IPS-20b (cell line): ENCODE measurements around the gene TMEM151B.
"Not testable (repeated sequence)": the region's sequence is repeated elsewhere in the genome, so short reads cannot be mapped to it uniquely, and the experiment has no call there.

Source experiments
- H3K27ac ChIP-seq: one replicate; pipeline ENCODE4 v1.5.1; 2013; ENCODE audit warnings: low read length
- H3K27me3 ChIP-seq: 2 replicates; pipeline ENCODE4 v1.6.1; 2013; ENCODE audit warnings: mild to moderate bottlenecking, low read length, inconsistent platforms; ENCODE audit not compliant: insufficient read depth
- H3K36me3 ChIP-seq: 2 replicates; pipeline ENCODE4 v1.6.1; 2013; ENCODE audit warnings: low read depth, mild to moderate bottlenecking, inconsistent platforms, low read length, moderate library complexity; ENCODE audit not compliant: insufficient read depth
- H3K4me1 ChIP-seq: 2 replicates; pipeline ENCODE4 v1.6.1; 2013; ENCODE audit warnings: mild to moderate bottlenecking, control low read depth, inconsistent platforms, low read length, moderate library complexity; ENCODE audit not compliant: insufficient read depth
- H3K4me3 ChIP-seq: 2 replicates; pipeline ENCODE4 v1.5.1; 2013; ENCODE audit warnings: mild to moderate bottlenecking, low read length, inconsistent platforms
- H3K9ac ChIP-seq: 2 replicates; pipeline ENCODE4 v1.6.1; 2013; ENCODE audit warnings: low read depth, mild to moderate bottlenecking, inconsistent platforms, low read length, moderate library complexity
- H3K9me3 ChIP-seq: 2 replicates; pipeline ENCODE4 v1.6.1; 2013; ENCODE audit warnings: mild to moderate bottlenecking, low read depth, low read length, inconsistent platforms; ENCODE audit not compliant: insufficient read depth

TMEM151B gene

DNA sequence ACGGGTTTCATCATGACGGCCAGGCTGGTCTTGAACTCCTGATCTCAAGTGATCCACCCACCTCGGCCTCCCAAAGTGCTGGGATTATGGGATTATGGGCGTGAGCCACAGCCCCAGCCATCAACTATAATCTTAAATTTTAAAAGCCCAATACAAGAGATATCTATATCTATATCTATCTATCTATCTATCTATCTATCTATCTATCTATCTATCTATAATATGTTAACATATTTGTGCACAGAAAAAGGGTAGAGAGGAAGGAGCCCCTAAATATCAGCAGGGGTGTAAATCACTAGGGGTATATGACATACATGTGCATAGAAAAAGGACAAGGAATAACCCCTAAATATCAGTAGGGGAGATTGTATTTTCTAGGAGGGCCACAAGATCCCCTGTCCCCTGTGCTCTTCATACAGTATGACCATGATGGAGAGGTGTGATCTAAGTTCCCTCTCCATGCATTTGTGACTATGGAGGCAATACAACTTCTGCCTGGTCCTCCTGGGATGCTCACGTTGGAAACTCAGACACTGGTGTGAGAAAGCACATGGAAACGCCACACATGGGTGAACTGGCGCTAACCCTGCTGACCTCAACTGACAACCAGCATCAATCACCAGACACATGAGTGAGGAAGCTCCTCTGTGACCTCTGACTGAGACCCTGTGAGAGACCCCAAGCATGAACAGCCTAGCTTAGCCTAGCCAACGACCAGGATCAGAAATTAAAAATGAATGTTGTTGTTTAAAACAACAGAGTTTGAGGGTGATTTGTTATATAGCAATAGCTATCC, 71.0 kb downstream of the TMEM151B start:
- no peaks in the 10 kb centered on the region for H3K9me3 ChIP-seq
- peaks cover 21% of the 10 kb centered on the region for H3K27me3 ChIP-seq
- 0 out of 2 replicates have a peak, but pooled peaks cover 2% of the 10 kb centered on the region for H3K4me1 ChIP-seq
- no peak overlapping the region for H3K27ac ChIP-seq
- H3K36me3 ChIP-seq = no peaks in the 10 kb centered on the region
- H3K9ac ChIP-seq = no peak overlapping the region
- H3K4me3 ChIP-seq = no peak overlapping the region

- peaks cover 21% of the 10 kb centered on the region for H3K27me3 ChIP-seq
- H3K4me1 ChIP-seq = no peaks in the 10 kb centered on the region
- H3K36me3 ChIP-seq = no peaks in the 10 kb centered on the region
- H3K9ac ChIP-seq = no peak overlapping the region
- no peak overlapping the region for H3K27ac ChIP-seq
- no peaks in the 10 kb centered on the region for H3K9me3 ChIP-seq
- no peak overlapping the region for H3K4me3 ChIP-seq
Observed at GRCh38 chr6:44342052-44342451, 71.8 kb downstream of the TMEM151B start.

- Histone ChIP-seq H3K9ac (no peak within 1 kb of the TSS), H3K27me3 (peaks cover 21% of the 10 kb centered on the region), H3K9me3 (no peaks in the 10 kb centered on the region), H3K4me3 (no peak within 1 kb of the TSS), H3K4me1 (no peaks in the 10 kb centered on the region), H3K36me3 (no peaks in the 10 kb centered on the region), H3K27ac (no peak within 1 kb of the TSS)
Observed at GRCh38 chr6:44342489-44342888, 72.2 kb downstream of the TMEM151B start, which contains the start of gene SPATS1. TSS of gene SPATS1 (plus strand) at chr6:44342650. CDS start at chr6:44343096, 446 bp downstream.

DNA sequence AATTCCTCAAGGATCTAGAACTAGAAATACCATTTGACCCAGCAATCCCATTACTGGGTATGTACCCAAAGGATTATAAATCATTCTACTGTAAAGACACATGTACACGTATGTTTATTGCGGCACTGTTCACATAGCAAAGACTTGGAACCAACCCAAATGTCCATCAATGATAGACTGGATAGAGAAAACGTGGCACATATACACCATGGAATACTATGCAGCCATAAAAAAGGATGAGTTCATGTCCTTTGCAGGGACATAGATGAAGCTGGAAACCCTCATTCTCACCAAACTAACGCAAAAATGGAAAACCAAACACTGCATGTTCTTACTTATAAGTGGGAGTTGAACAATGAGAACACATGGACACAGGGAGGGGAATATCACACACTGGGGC, 76.6 kb downstream of the TMEM151B start:
- H3K27ac ChIP-seq, H3K9me3 ChIP-seq, H3K36me3 ChIP-seq, H3K4me1 ChIP-seq, H3K4me3 ChIP-seq, H3K9ac ChIP-seq: not testable (repeated sequence)
- peaks cover 19% of the 10 kb centered on the region for H3K27me3 ChIP-seq

DNA sequence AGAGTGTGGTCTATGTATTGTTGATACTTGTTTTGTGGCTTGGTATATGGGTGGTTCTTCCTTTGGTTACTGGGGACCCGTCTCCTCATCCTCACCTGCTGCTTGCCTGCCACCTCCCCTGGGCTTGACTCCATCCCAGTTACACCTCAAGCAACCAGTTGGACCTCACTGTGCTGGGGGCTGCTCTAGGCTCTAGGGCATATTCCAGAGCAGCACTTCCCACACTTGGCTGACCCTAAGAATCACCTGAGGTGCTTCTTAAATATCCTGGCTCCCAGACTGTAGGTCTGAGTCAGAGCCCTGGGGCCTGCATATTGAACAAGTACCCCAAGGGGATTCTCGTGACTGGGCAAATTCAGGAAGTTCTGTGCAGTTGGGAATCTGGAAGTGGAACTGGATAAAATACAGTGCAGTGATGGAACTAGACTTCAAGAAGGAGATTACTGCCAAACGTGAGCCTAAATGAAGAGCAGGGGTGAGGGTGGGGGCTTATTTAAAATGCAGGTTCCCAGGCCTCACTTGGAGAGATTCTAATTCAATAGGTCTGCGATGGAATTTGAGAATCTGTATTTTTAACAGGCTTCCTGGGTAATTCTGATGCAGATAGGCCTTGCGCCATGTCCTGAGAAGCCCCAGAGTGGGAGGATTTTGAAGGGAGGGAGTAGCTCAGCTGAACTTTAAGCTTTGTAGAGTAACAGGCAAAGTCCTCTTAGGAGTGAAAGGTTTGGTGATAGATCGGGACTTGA, 79.8 kb downstream of the TMEM151B start:
- H3K36me3 ChIP-seq = no peaks in the 10 kb centered on the region
- H3K9ac ChIP-seq = no peak overlapping the region
- peaks cover 8% of the 10 kb centered on the region for H3K4me1 ChIP-seq
- H3K4me3 ChIP-seq = no peak overlapping the region; the same call in 1 of the 2 replicates
- H3K27ac ChIP-seq = no peak overlapping the region
- H3K27me3 ChIP-seq = no peaks in the 10 kb centered on the region
- no peaks in the 10 kb centered on the region; the same call in 1 of the 2 replicates for H3K9me3 ChIP-seq

DNA sequence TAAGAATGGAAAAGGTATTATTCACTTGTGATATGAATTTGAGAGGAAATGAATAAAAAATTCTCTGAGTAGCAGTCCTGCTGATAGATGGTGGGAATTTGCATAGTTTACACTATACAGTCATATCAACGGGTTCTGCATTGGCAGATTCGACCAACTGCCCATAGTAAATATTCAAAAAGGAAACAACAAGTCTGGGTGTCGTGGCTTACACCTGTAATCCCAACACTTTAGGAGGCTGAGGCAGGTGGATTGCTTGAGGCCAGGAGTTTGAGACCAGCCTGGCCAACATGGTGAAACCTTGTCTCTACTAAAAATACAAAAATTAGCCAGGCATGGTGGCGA, 80.4 kb downstream of the TMEM151B start:
- not testable (repeated sequence) for H3K9me3 ChIP-seq, H3K27ac ChIP-seq, H3K9ac ChIP-seq, H3K4me3 ChIP-seq, H3K27me3 ChIP-seq, H3K4me1 ChIP-seq, H3K36me3 ChIP-seq

GRCh38 chr6:44352259-44352658, 82.0 kb downstream of the TMEM151B start:
- Histone ChIP-seq H3K4me1 (peaks cover 8% of the 10 kb centered on the region), H3K27me3 (no peaks in the 10 kb centered on the region), H3K4me3 (no peak overlapping the region), H3K36me3 (no peaks in the 10 kb centered on the region), H3K9me3 (no peaks in the 10 kb centered on the region; the same call in 1 of the 2 replicates), H3K9ac (no peak overlapping the region), H3K27ac (no peak overlapping the region)

GRCh38 chr6:44353336-44353735, 83.1 kb downstream of the TMEM151B start:
- H3K36me3 ChIP-seq = no peaks in the 10 kb centered on the region
- H3K4me1 ChIP-seq = peaks cover 8% of the 10 kb centered on the region
- H3K27me3 ChIP-seq = no peaks in the 10 kb centered on the region
- H3K4me3 ChIP-seq = no peak overlapping the region
- no peak overlapping the region for H3K9ac ChIP-seq
- no peak overlapping the region for H3K27ac ChIP-seq
- no peaks in the 10 kb centered on the region; the same call in 1 of the 2 replicates for H3K9me3 ChIP-seq

DNA sequence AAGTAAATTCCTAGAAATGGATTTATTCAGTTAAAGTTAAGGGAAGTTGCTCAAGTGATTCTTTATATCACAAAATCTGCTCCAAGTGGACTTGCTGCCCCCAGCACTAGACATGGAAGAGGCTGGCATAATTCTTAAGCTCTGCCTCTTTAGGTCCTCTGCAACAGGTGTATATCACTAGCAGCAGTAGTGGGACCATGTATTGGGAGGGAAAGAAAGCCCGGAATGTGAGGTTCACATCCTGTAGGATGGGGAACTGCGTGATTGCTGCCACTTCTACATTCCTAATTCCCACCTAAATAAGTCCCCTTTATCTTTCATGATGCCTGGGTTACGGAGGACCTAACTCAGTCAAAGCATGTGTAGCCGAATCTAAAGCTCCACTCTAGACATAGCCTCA, 85.4 kb downstream of the TMEM151B start:
- no peak overlapping the region for H3K4me3 ChIP-seq
- H3K36me3 ChIP-seq = no peaks in the 10 kb centered on the region
- H3K27me3 ChIP-seq = no peaks in the 10 kb centered on the region
- H3K9me3 ChIP-seq = no peaks in the 10 kb centered on the region
- no peak overlapping the region for H3K27ac ChIP-seq
- no peaks in the 10 kb centered on the region for H3K4me1 ChIP-seq
- H3K9ac ChIP-seq = no peak overlapping the region

DNA sequence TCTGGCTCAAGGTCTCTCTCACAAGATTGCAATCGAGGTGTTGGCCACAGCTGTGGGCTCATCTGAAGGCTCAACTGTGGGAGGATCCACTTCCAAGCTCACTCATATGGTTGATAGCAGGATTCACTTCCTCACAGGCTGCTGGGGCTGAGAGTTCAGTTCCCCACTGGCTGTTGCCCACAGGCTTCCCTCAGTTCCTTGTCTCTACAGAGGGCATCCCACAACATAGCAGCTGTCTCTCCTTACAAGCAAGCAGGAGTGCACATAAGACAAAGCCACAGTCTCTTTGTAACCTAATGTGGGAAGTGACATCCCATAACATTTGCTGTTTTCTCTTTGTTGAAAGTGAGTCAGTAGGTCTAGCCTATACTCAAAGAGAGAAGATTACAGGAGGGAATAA, 86.2 kb downstream of the TMEM151B start:
- no peak overlapping the region for H3K4me3 ChIP-seq

More for the DNA sequence above, 86.2 kb downstream of the TMEM151B start:
- no peaks in the 10 kb centered on the region for H3K4me1 ChIP-seq
- H3K9me3 ChIP-seq = no peaks in the 10 kb centered on the region
- H3K27me3 ChIP-seq = no peaks in the 10 kb centered on the region
- H3K36me3 ChIP-seq = no peaks in the 10 kb centered on the region
- H3K27ac ChIP-seq = no peak overlapping the region
- H3K9ac ChIP-seq = no peak overlapping the region
